Subcutaneous adipose tissue (tissue), 4 donors: Measurements from ENCODE around the gene SMARCD2. TPM values are rescaled to one million over a fixed set of nuclear protein-coding genes. Genes with fewer than 3 reads are reported as not detected.

ENCODE experiments used
- total RNA-seq, 4 donors: library from RNA; depleted of rRNA; stranded (reverse); fragments of >200 nt; gene quantifications; one replicate each; pipeline ENCODE4 v1.1.0, GENCODE V29; 2016
- TF ChIP-seq, protein P1 (sequence below): fragments of 450-650 bp; IDR thresholded peaks from one replicate; pipeline ENCODE4 v1.5.1; 2016; ENCODE audit warnings: low read depth, mild to moderate bottlenecking, control low read depth, antibody characterized with exemption, moderate library complexity

SMARCD2 gene
- total RNA-seq, 4 donors from 2014 or later, result 101 to 246 (median 141) TPM

DNA sequence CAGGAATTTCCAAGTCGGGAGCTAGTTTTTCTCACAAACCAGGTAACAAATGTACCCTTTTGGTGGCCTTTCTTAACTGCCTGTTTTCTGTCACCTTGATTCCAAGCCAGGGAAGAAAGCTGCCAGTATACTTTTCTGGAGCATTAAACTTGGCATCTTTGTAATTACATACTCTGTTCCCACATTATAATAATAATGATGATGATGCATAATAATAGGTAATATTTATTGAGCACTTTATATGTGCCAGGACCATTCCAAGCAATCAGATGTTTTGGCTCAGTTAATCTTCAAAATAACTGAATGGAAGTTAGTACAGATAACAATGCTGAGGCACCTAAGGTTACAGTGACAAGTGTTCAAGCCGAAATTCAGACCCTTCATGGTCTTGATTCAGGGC, 26.4 kb downstream of the SMARCD2 start:
- TF ChIP-seq, protein P1, sequence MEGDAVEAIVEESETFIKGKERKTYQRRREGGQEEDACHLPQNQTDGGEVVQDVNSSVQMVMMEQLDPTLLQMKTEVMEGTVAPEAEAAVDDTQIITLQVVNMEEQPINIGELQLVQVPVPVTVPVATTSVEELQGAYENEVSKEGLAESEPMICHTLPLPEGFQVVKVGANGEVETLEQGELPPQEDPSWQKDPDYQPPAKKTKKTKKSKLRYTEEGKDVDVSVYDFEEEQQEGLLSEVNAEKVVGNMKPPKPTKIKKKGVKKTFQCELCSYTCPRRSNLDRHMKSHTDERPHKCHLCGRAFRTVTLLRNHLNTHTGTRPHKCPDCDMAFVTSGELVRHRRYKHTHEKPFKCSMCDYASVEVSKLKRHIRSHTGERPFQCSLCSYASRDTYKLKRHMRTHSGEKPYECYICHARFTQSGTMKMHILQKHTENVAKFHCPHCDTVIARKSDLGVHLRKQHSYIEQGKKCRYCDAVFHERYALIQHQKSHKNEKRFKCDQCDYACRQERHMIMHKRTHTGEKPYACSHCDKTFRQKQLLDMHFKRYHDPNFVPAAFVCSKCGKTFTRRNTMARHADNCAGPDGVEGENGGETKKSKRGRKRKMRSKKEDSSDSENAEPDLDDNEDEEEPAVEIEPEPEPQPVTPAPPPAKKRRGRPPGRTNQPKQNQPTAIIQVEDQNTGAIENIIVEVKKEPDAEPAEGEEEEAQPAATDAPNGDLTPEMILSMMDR, result no peak

DNA sequence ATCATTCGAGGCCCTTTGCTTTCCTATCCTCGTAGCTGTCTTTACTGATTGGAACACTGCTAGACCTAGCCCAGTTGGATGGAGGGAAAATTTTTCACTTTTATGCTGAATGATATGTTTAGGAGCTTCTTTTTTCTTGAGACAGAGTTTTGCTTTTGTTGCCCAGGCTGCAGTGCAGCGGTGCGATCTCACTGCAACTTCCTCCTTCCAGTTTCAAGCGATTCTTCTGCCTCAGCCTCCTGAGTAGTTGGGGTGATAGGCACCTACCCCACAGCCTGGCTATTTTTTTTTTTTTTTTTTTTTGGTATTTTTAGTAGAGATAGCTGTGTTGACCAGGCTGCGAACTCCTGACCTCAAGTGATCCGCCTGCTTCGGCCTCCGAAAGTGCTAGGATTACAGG, 32.5 kb downstream of the SMARCD2 start:
- TF ChIP-seq, protein P1, result no peak

DNA sequence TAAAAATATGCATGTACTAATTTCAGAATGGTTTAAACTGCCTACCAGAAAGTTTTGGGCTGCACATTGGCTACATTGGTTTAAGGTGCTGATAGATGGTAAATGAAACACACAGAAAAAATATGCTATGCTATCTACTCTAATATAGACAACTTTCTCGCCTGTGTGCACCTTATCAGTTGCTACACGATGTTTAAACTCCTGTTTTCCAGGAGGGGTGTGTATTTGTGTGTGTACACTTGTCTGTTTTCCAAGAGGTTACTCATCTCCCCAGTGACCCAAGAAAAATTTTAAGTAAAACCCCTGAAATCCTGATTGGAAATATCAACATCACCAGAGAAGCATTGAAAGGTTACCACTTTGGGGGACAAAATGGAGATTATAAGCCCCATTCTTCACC, 36.9 kb downstream of the SMARCD2 start:
- TF ChIP-seq, protein P1, result no peak

DNA sequence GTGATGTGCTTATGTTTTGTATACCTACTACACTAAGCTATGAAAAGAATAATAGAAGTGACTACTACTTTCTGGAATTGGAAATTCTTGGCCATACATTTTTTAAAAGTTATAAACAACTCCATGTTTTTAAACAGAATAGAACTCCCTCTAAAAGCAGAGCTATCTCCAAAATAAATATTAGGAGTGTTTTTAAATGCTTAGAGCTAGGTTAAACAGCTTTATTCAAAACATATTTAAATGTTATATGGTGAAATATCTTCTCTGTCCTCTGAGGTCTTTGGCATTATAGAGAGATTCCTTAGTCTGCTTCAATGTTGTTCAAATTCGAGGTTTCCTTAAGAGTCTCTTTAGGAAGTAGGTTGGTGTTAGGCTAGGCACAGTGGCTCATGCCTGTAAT, 38.2 kb downstream of the SMARCD2 start:
- TF ChIP-seq, protein P1, result no peak

DNA sequence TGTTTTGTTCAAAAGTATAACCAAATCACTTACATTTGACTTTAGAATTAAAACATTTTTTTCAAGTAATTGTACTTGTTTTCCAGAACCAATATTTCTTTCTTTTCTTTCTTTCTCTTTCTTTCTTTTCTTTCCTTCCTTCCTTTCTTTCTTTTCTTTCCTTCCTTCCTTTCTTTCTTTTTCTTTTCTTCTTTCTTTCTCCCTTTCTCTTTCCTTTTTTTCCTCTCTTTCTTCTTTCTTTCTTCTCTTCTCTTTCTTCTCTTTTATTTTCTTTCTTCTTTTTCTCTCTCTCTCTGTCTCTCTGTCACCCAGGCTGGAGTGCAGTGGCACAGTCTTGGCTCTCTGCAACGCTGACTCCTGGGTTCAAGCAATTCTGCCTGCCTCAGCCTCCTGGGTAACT, 41.7 kb downstream of the SMARCD2 start:
- TF ChIP-seq, protein P1, result no peak

DNA sequence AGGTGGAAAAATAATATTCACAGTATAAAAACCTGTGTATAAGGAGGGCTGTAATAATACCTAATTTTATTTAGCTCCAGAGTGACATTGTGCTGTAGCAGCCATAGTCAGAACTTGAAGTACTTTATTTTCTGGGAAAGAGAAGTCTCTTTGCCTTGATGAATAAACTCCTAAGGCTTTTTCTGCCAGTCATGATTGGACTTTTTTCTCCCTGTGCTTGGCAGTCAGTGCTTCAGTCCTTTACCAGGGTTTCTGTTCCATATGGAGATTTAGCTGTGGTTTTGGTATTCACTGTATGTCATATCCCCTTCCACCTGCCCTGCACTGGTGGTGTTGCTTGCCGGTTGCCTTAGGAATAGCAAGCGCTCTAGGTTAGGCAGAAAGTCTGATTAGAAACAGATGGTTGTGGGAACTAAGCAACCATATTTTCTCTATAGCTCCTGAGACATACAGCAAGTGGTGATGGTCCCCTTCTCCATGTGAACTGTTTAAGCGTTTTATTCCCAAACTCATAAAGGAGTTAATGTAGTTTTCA, 43.8 kb downstream of the SMARCD2 start:
- TF ChIP-seq, protein P1, result no peak

DNA sequence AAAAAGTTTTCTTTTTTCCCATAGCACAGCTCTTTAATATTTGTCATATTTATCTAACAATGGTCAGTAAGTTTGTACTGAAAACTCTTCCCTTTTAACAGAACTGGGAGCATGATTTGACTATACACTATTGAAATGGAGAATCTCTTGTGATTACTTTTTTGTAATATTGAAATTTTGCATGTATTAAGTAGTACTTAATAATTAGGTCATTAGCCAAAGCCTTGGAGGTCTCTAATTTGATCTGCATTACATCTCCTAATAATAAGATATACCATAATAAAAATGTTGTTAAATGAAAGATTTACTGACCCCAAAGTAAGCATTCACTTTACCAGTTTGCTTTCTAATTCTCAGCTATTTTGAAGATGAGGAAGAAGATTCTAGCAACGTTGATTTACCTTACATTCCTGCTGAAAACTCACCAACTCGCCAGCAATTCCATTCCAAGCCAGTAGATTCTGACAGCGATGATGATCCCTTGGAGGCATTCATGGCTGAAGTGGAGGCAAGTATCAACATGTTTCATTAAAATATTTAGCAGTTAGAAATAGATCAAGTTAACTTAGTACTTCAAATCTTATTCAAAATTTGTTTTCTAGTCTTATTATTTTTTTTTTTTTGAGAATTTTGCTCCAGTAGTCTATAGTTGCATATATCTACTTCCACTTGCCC, 50.3 kb downstream of the SMARCD2 start:
- TF ChIP-seq, protein P1, result no peak
